H9 (cell line): Measurements from ENCODE around the gene PLSCR4. TPM values are rescaled to one million over a fixed set of nuclear protein-coding genes. Genes with fewer than 3 reads are reported as not detected.

ENCODE experiments used
- DNase-seq: peaks from one replicate; pipeline ENCODE4 v3.0.0-alpha.2; 2017
- H2AFZ ChIP-seq: one replicate; pipeline ENCODE4 v1.6.1; 2013; ENCODE audit warnings: mild to moderate bottlenecking, low read length, control low read depth, moderate library complexity
- H2AK5ac ChIP-seq: 2 replicates; pipeline ENCODE4 v1.6.1; 2013; ENCODE audit warnings: low read length, control low read depth, mixed read lengths; ENCODE audit not compliant: insufficient read length
- H2BK120ac ChIP-seq: one replicate; pipeline ENCODE4 v1.6.1; 2013; ENCODE audit warnings: low read depth, mild to moderate bottlenecking, low read length, control low read depth, inconsistent platforms; ENCODE audit not compliant: poor library complexity, severe bottlenecking
- H2BK12ac ChIP-seq: 2 replicates; pipeline ENCODE4 v1.6.1; 2013; ENCODE audit warnings: low read length, control low read depth, mixed read lengths, low read depth; ENCODE audit not compliant: insufficient read length
- H2BK15ac ChIP-seq: 2 replicates; pipeline ENCODE4 v1.6.1; 2013; ENCODE audit warnings: low read depth, low read length, control low read depth
- H2BK20ac ChIP-seq: one replicate; pipeline ENCODE4 v1.6.1; 2013; ENCODE audit warnings: low read depth, mild to moderate bottlenecking, low read length, control low read depth, inconsistent platforms; ENCODE audit not compliant: poor library complexity, severe bottlenecking
- H2BK5ac ChIP-seq: 2 replicates; pipeline ENCODE4 v1.6.1; 2013; ENCODE audit warnings: low read length, control low read depth, mixed read lengths; ENCODE audit not compliant: insufficient read length
- H3K14ac ChIP-seq: 2 replicates; pipeline ENCODE4 v1.6.1; 2013; ENCODE audit warnings: low read length, control low read depth; ENCODE audit not compliant: insufficient read depth
- H3K18ac ChIP-seq: 2 replicates; pipeline ENCODE4 v1.6.1; 2013; ENCODE audit warnings: low read depth, mild to moderate bottlenecking, mixed read lengths, low read length, control low read depth; ENCODE audit not compliant: insufficient read length
- H3K23ac ChIP-seq: 2 replicates; pipeline ENCODE4 v1.6.1; 2013; ENCODE audit warnings: low read length, control low read depth, mixed read lengths, low read depth; ENCODE audit not compliant: insufficient read length
- H3K23me2 ChIP-seq: 2 replicates; pipeline ENCODE4 v1.6.1; 2013; ENCODE audit warnings: low read depth, mild to moderate bottlenecking, mixed read lengths, low read length, control low read depth; ENCODE audit not compliant: insufficient read length, poor library complexity, severe bottlenecking
- H3K27ac ChIP-seq: 2 replicates; pipeline ENCODE4 v1.5.1; 2013; ENCODE audit warnings: low read length, control low read depth, mixed read lengths, low read depth; ENCODE audit not compliant: insufficient read length
- H3K27me3 ChIP-seq: 2 replicates; pipeline ENCODE4 v1.6.1; 2013; ENCODE audit warnings: low read length, control low read depth, inconsistent platforms; ENCODE audit not compliant: insufficient read depth
- H3K4ac ChIP-seq: 2 replicates; pipeline ENCODE4 v1.6.1; 2013; ENCODE audit warnings: low read depth, mild to moderate bottlenecking, control low read depth, inconsistent platforms, low read length, moderate library complexity
- H3K4me1 ChIP-seq: 2 replicates; pipeline ENCODE4 v1.6.1; 2013; ENCODE audit warnings: low read length, control low read depth, inconsistent platforms; ENCODE audit not compliant: insufficient read depth
- H3K4me2 ChIP-seq: 2 replicates; pipeline ENCODE4 v1.6.1; 2013; ENCODE audit warnings: low read length, control low read depth, mixed read lengths; ENCODE audit not compliant: insufficient read length, insufficient read depth
- H3K56ac ChIP-seq: 2 replicates; pipeline ENCODE4 v1.6.1; 2013; ENCODE audit warnings: low read depth, mild to moderate bottlenecking, mixed read lengths, low read length, control low read depth; ENCODE audit not compliant: insufficient read length
- H3K79me1 ChIP-seq: 2 replicates; pipeline ENCODE4 v1.6.1; 2013; ENCODE audit warnings: low read depth, mild to moderate bottlenecking, moderate library complexity, low read length, control low read depth, inconsistent platforms; ENCODE audit not compliant: insufficient read depth, poor library complexity, severe bottlenecking
- H3K79me2 ChIP-seq: 2 replicates; pipeline ENCODE4 v1.6.1; 2013; ENCODE audit warnings: low read length, control low read depth, inconsistent platforms; ENCODE audit not compliant: insufficient read depth
- H3K9ac ChIP-seq: 2 replicates; pipeline ENCODE4 v1.6.1; 2013; ENCODE audit warnings: low read length, control low read depth, mixed read lengths; ENCODE audit not compliant: insufficient read length; ENCODE audit errors: extremely low read depth
- H3K9me3 ChIP-seq: one replicate; pipeline ENCODE4 v1.6.1; 2013; ENCODE audit warnings: low read depth, low read length, inconsistent platforms; ENCODE audit not compliant: control insufficient read depth
- H3T11ph ChIP-seq: one replicate; pipeline ENCODE4 v1.6.1; 2013; ENCODE audit warnings: mild to moderate bottlenecking, low read length, control low read depth, inconsistent platforms
- H4K20me1 ChIP-seq: one replicate; pipeline ENCODE4 v1.6.1; 2013; ENCODE audit not compliant: control insufficient read depth, insufficient read length, insufficient read depth
- H4K5ac ChIP-seq: 2 replicates; pipeline ENCODE4 v1.6.1; 2013; ENCODE audit warnings: low read depth, mild to moderate bottlenecking, mixed read lengths, low read length, control low read depth; ENCODE audit not compliant: insufficient read length
- H4K8ac ChIP-seq: replicated peaks from 2 replicates; pipeline ENCODE4 v1.6.1; 2013; ENCODE audit warnings: low read length, control low read depth, mixed read lengths, low read depth; ENCODE audit not compliant: insufficient read length
- H4K91ac ChIP-seq: 2 replicates; pipeline ENCODE4 v1.6.1; 2013; ENCODE audit warnings: low read depth, mild to moderate bottlenecking, moderate library complexity, mixed read lengths, low read length, control low read depth; ENCODE audit not compliant: insufficient read length
- H3K27ac Mint-ChIP-seq, 3 experiments: 2 replicates in 2 of 3; 3 replicates in 1 of 3; pipeline ENCODE4 v1.8.0; 2020 to 2021; ENCODE audit warnings: mixed read lengths in 3 of 3, mild to moderate bottlenecking in 1 of 3, moderate library complexity in 1 of 3
- H3K27me3 Mint-ChIP-seq: 2 replicates; pipeline ENCODE4 v1.8.0; 2021; ENCODE audit warnings: low read depth, mild to moderate bottlenecking, moderate library complexity, mixed read lengths
- H3K36me3 Mint-ChIP-seq, 3 experiments: 2 replicates in 2 of 3; 3 replicates in 1 of 3; pipeline ENCODE4 v1.8.0; 2020 to 2021; ENCODE audit warnings: low read depth in 3 of 3, mixed read lengths in 3 of 3; ENCODE audit not compliant: insufficient read depth in 1 of 3
- H3K4me1 Mint-ChIP-seq, 2 experiments: 2 replicates each; pipeline ENCODE4 v1.8.0; 2020; ENCODE audit warnings: mixed read lengths in 2 of 2
- H3K4me3 Mint-ChIP-seq, 2 experiments: 2 replicates in 1 of 2; 3 replicates in 1 of 2; pipeline ENCODE4 v1.8.0; 2020 to 2021; ENCODE audit warnings: mild to moderate bottlenecking in 2 of 2, mixed read lengths in 2 of 2, moderate library complexity in 1 of 2
- H3K9me3 Mint-ChIP-seq, 2 experiments: 2 replicates in 1 of 2; 3 replicates in 1 of 2; pipeline ENCODE4 v1.8.0; 2020; ENCODE audit warnings: mild to moderate bottlenecking in 2 of 2, mixed read lengths in 2 of 2, moderate library complexity in 1 of 2
- CTCF ChIP-seq: fragments of 200-600 bp; sonication (generic); conservative IDR thresholded peaks from 3 replicates; pipeline ENCODE4 v1.8.0; 2021; ENCODE audit warnings: antibody characterized with exemption, mild to moderate bottlenecking
- WGBS: extraction: QIAGEN DNeasy Blood & Tissue Kit; methylation state at CpG from one replicate; pipeline ENCODE4 v1.1.7; 2013; ENCODE audit warnings: missing lambda C conversion rate, low lambda C conversion rate, mixed read lengths; ENCODE audit not compliant: insufficient read length; ENCODE audit errors: extremely low coverage; 5-methylcytosine and 5-hydroxymethylcytosine counted together
- total RNA-seq: library from RNA; stranded (reverse); gene quantifications from 2 replicates; pipeline ENCODE4 v1.2.1, GENCODE V29; 2021

The PLSCR4 gene
- total RNA-seq, 1 experiment from 2014 or later = 1.2 TPM

GRCh38 chr3:146172586-146172985, 78.3 kb downstream of the PLSCR4 start:
- no peak overlapping the region for H2AFZ ChIP-seq
- no peak overlapping the region for H3K27ac Mint-ChIP-seq
- H4K8ac ChIP-seq = no peak overlapping the region
- H2BK12ac ChIP-seq = no peak overlapping the region
- WGBS = no CpG with 5 or more reads among the region's 1 CpG
- H3K23me2 ChIP-seq = no peaks in the 10 kb centered on the region
- no peak overlapping the region for H3K14ac ChIP-seq
- H2BK5ac ChIP-seq = no peak overlapping the region
- H2AK5ac ChIP-seq = no peak overlapping the region
- H4K20me1 ChIP-seq = no peaks in the 10 kb centered on the region
- 0 out of 4 replicates have a peak, but pooled peaks cover 0 to 2% of the 10 kb centered on the region in 2 experiments for H3K4me1 Mint-ChIP-seq
- no peaks in the 10 kb centered on the region for H3K79me1 ChIP-seq
- no peak overlapping the region for H2BK15ac ChIP-seq
- H3K27ac ChIP-seq = no peak overlapping the region
- H3K23ac ChIP-seq = no peak overlapping the region
- no peak overlapping the region for H3T11ph ChIP-seq
- no peaks in the 10 kb centered on the region for H3K36me3 Mint-ChIP-seq
- H3K56ac ChIP-seq = no peak overlapping the region
- no peak overlapping the region for H3K18ac ChIP-seq
- H3K4ac ChIP-seq = no peak overlapping the region
- H3K9ac ChIP-seq = no peak overlapping the region
- H3K4me3 Mint-ChIP-seq = no peak overlapping the region
- H3K4me1 ChIP-seq = no peaks in the 10 kb centered on the region
- H3K27me3 Mint-ChIP-seq = no peaks in the 10 kb centered on the region
- H3K79me2 ChIP-seq = no peaks in the 10 kb centered on the region
- H3K9me3 Mint-ChIP-seq = no peaks in the 10 kb centered on the region; a peak in 1 of 5 replicates
- no peak overlapping the region for H4K91ac ChIP-seq
- no peak overlapping the region for H2BK120ac ChIP-seq
- H4K5ac ChIP-seq = no peak overlapping the region
- H3K27me3 ChIP-seq = no peaks in the 10 kb centered on the region
- no peak for TF ChIP-seq CTCF
- no peaks in the 10 kb centered on the region for H3K9me3 ChIP-seq
- H3K4me2 ChIP-seq = no peak overlapping the region
- no peak for DNase-seq
- no peak overlapping the region for H2BK20ac ChIP-seq
